NK-92 (cell line): ENCODE data around the gene MYH15.

Source experiments
- DNase-seq: peaks from one replicate; lab custom pipeline; 2025; ENCODE audit not compliant: unreplicated experiment; lab: John Stamatoyannopoulos, UW

Gene MYH15

DNA sequence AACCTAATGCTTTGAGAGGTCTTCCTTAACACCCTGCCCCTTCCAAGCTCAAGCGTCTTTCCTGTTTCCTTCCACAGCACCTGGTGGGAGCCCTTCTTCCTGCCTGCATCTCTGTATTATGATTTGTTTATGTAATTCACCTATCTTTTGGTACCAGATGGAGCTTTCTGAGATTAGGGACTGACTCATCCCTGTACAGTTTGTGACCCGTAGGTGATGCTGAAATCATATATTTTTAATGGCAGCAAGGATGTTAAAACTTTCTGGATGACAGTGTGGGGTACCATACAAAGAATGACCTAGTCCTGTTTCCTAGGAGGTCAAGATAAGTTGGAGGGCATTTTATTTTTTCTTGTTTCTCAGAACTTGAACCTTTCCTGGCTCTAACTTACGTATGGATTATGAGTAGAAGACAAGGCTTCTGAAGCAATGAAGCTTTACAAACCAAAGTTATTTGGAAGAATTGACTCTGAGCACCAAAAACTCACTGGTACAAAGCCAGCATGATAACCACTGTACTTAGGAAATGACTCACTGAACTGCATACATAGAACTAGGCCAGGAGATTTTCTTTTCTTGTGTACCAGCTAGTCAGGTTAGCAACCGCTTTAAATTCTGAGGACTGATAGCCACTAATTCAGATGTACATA, 167.4 kb downstream of the MYH15 start:
- DNase-seq = no peak

DNA sequence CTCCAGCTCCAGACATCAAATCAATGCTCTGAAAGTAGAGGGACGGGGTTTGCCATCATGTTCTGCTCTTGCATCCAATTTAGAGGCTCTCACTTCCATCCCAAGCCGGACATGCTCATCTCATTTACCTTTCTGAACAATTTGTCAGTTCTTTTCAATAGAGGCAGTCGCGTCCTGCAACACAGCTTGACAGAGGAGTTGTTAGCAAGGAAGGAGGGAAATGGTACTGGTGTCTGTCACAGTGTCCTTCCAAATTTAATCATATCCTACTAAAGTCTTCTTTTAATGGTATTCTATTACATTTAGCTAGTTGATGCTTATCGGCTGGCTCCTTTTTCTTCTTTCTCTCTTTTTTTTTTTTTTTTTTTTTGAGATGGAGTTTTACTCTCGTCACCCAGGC, 168.5 kb downstream of the MYH15 start:
- no peak for DNase-seq

DNA sequence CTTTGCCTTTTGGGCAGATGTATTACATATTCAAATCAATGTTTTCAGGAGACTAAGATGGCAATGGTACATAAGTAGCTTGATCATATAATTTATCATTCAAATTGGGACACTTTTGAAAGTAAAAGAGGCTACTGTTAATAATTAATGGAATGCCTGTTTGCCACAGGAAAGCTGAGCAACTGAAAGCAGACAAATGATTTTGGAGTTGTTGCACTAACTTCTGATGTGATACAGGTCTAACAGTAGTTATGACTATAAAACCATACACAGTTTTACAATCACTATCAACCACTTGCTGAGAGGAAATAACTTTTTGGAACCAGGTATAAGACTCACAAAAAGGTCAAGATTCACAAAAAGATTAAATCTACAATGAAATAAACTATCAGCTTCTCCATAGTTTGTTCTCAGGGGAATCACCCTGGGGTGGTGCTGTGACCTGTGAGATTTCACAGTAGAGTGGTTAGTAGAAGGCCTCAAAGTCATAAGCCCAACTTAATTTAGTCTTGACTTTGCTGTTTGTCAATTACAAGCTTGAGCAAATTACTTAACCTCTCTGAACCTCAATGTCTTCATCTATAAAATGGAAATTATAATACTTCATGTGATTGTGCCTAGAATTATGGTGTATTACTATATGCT, 171.4 kb downstream of the MYH15 start:
- DNase-seq = no peak

DNA sequence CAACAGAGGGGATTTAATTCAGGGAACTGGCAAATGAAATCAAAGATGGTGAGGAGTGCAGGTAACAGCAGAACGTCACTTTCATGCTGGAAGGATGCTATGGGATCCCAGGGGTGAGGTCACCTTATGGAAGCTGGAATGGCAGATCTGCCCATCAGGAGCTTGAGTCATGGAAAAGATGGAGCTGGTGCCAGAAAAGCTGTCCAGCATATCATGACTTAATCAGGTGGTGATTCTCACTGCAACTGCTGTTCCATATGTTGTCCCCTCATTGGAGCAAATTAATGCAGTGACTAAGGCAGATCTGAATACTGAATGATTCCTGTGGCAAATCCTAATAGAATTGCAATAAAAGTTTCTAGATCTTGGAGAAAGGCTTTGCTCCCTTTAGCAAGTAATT, 175.7 kb downstream of the MYH15 start:
- DNase-seq = no peak

DNA sequence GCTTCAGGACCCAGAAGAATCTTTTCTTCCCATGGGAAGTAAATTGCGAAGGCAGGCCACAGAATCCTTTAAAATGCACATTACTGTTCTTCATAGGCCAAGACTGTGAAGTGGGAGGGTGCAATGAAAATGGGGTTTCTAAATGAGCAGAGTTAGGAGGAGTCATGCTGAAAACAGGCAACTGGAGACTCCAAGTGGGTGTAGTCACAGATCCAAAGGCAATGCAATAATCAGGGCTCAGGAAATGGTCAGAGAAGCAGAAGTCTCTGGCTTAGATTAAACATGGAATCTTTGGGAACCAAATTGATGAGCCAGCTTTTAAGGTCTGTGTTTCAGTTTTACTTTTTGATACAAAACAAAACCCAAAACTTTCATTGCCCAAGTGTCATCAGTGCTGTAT, 176.4 kb downstream of the MYH15 start:
- DNase-seq = no peak

DNA sequence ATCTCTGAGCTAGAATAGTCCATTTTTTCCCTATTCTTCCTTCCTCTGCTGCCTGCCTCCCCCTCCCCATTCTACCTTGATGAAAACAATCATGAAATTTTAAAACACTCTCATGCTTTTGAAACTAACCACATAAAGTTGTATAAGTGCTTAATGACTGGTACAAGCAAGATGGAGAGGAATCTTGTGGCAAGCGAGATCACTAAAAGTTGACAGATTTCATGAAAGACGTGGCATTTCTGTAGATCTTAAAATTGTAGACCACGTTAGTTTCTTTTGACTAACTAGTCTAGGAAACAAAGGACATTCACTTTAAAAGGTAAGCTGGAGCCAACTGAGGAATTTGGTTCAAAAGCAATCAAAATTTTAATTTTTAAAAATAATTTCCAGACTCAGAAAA, 178.6 kb downstream of the MYH15 start:
- DNase-seq = no peak
